Endothelial cell of umbilical vein (primary cell): ENCODE results near the gene SMIM44. TPM values are rescaled to one million over a fixed set of nuclear protein-coding genes. Genes with fewer than 3 reads are reported as not detected.

Experiments
- BruUV-seq: library from RNA; stranded (reverse); fragments of 400-500 nt; replicated peaks from 2 replicates; lab custom pipeline; 2021; lab: Mats Ljungman, UMichigan
- CTCF ChIA-PET: fragments of 300-600, 350-600 bp; sonication (Branson Sonifier 250); formaldehyde crosslinking; loops from one replicate; lab custom pipeline; 2021; ENCODE audit warnings: antibody characterized with exemption, inconsistent platforms; lab: Charles Lee
- POLR2A ChIA-PET: fragments of 300-600, 350-600 bp; sonication (Branson Sonifier 250); formaldehyde crosslinking; loops from one replicate; lab custom pipeline; 2021; ENCODE audit warnings: antibody characterized with exemption, inconsistent platforms; lab: Charles Lee
- DNase-seq: peaks from one replicate; pipeline ENCODE4 v3.0.0-alpha.2; 2011; ENCODE audit warnings: low read depth, low spot score
- FAIRE-seq: peaks from 2 replicates; lab custom pipeline; 2011; peaks lifted over from hg19 to GRCh38; lab: Jason Lieb, UNC
- H2AFZ ChIP-seq: 2 replicates; pipeline ENCODE4 v1.6.0; 2012; ENCODE audit warnings: low read depth, low read length, control low read depth, inconsistent platforms
- H3K27ac ChIP-seq: 2 replicates; pipeline ENCODE4 v1.5.1; 2011; ENCODE audit warnings: low read depth, mild to moderate bottlenecking, control low read depth, low read length, moderate library complexity; ENCODE audit not compliant: insufficient read depth
- H3K27me3 ChIP-seq, 2 experiments: 2 replicates each; pipeline versions ENCODE4 v1.6.0 to v1.6.1; 2011; ENCODE audit warnings: low read length in 2 of 2, mixed read lengths in 1 of 2; ENCODE audit not compliant: control insufficient read depth in 2 of 2, insufficient read depth in 2 of 2
- H3K36me3 ChIP-seq, 2 experiments: 2 replicates in 1 of 2; 3 replicates in 1 of 2; pipeline ENCODE4 v1.5.1; 2011; ENCODE audit warnings: low read length in 2 of 2, mild to moderate bottlenecking in 1 of 2, moderate library complexity in 1 of 2; ENCODE audit not compliant: control insufficient read depth in 2 of 2, insufficient read depth in 2 of 2; ENCODE audit errors: extremely low read depth in 1 of 2
- H3K4me1 ChIP-seq: 3 replicates; pipeline ENCODE4 v1.5.1; 2011; ENCODE audit warnings: mild to moderate bottlenecking, low read length; ENCODE audit not compliant: control insufficient read depth, insufficient read depth; ENCODE audit errors: extremely low read depth
- H3K4me2 ChIP-seq: 2 replicates; pipeline ENCODE4 v1.6.1; 2011; ENCODE audit warnings: low read length, control low read depth, mixed read lengths; ENCODE audit not compliant: insufficient read depth
- H3K4me3 ChIP-seq, 3 experiments: fragments of 200-600 bp in 1 of 3; sonication (generic), shearing (Covaris generic) in 1 of 3; replicated peaks in 1 of 3; 2 replicates each; pipeline ENCODE4 v1.5.1; 2011 to 2016; ENCODE audit warnings: control low read depth in 3 of 3, low read length in 3 of 3, mild to moderate bottlenecking in 2 of 3, inconsistent platforms in 1 of 3, low read depth in 1 of 3, moderate library complexity in 1 of 3; ENCODE audit not compliant: insufficient read depth in 1 of 3
- H3K79me2 ChIP-seq: 2 replicates; pipeline ENCODE4 v1.6.0; 2012; ENCODE audit warnings: low read length, inconsistent platforms; ENCODE audit not compliant: control insufficient read depth, insufficient read depth
- H3K9ac ChIP-seq: replicated peaks from 2 replicates; pipeline ENCODE3; 2011; ENCODE audit warnings: low read length, control low read depth; ENCODE audit not compliant: insufficient read depth; ENCODE audit errors: extremely low read depth
- H3K9me1 ChIP-seq: replicated peaks from 3 replicates; pipeline ENCODE4 v1.6.0; 2011; ENCODE audit warnings: mild to moderate bottlenecking, low read length; ENCODE audit not compliant: control insufficient read depth, insufficient read depth; ENCODE audit errors: extremely low read depth
- H3K9me3 ChIP-seq: replicated peaks from 2 replicates; pipeline ENCODE4 v1.5.1; 2012; ENCODE audit warnings: low read length, inconsistent platforms; ENCODE audit not compliant: control insufficient read depth, insufficient read depth
- H4K20me1 ChIP-seq: replicated peaks from 2 replicates; pipeline ENCODE3; 2011; ENCODE audit warnings: mild to moderate bottlenecking, low read length; ENCODE audit not compliant: control insufficient read depth, insufficient read depth; ENCODE audit errors: extremely low read depth
- EZH2 ChIP-seq: IDR thresholded peaks from 2 replicates; pipeline ENCODE4 v1.6.1; 2012; ENCODE audit warnings: borderline replicate concordance, low read depth, mild to moderate bottlenecking, moderate library complexity, low read length, inconsistent platforms; ENCODE audit not compliant: severe bottlenecking
- FOS ChIP-seq: IDR thresholded peaks from 2 replicates; pipeline ENCODE4 v1.6.1; 2011; ENCODE audit warnings: mild to moderate bottlenecking, low read length, moderate library complexity, borderline replicate concordance; ENCODE audit not compliant: insufficient read depth
- GATA2 ChIP-seq: IDR thresholded peaks from 2 replicates; pipeline ENCODE4 v1.7.0; 2011; ENCODE audit warnings: low read depth, mild to moderate bottlenecking, moderate library complexity, mixed read lengths, low read length; ENCODE audit not compliant: insufficient read length, insufficient read depth
- JUN ChIP-seq: IDR thresholded peaks from 2 replicates; pipeline ENCODE4 v1.6.1; 2011; ENCODE audit warnings: borderline replicate concordance, low read depth; ENCODE audit not compliant: insufficient read length, insufficient read depth
- MYC ChIP-seq: IDR thresholded peaks from one replicate; pipeline ENCODE4 v1.6.1; 2011; ENCODE audit warnings: mild to moderate bottlenecking, low read depth, low read length
- POLR2A ChIP-seq: IDR thresholded peaks from 2 replicates; pipeline ENCODE4 v1.6.1; 2012; ENCODE audit warnings: low read depth, mild to moderate bottlenecking, control low read depth, low read length
- POLR2AphosphoS5 ChIP-seq: IDR thresholded peaks from 2 replicates; pipeline ENCODE4 v1.6.1; 2012; ENCODE audit warnings: low read depth, mild to moderate bottlenecking, control low read depth, low read length, moderate library complexity; ENCODE audit not compliant: insufficient read depth
- dilution Hi-C: fragments of 300-500 bp; cut with MboI; formaldehyde crosslinking; loops from one replicate; pipeline ENCODE4 v1.15.0; 2019; ENCODE audit warnings: low sequenced_read_pairs; ENCODE audit not compliant: extremely low pct_ligation_motif_present
- intact Hi-C: fragments of 100-400 bp; cut with micrococcal nuclease; formaldehyde crosslinking; loops from one replicate; pipeline ENCODE4 v1.10.0; 2022
- polyA plus RNA-seq, 4 experiments: library from polyadenylated mRNA; depleted of rRNA in 3 of 4; stranded (reverse) in 3 of 4; unstranded in 1 of 4; fragments of >200 nt; gene quantifications; 2 replicates each; pipeline versions ENCODE4 v1.2.1 to v1.2.3, GENCODE V29; 2011 to 2012; ENCODE audit warnings: missing spikeins in 1 of 4
- total RNA-seq: library from RNA; stranded (reverse); gene quantifications from 2 replicates; pipeline ENCODE4 v1.2.3, GENCODE V29; 2021
- TF ChIP-seq, protein P1 (sequence below): IDR thresholded peaks from 2 replicates; pipeline ENCODE4 v1.6.1; 2011; ENCODE audit not compliant: insufficient read depth, insufficient read length
- TF ChIP-seq, protein P2 (sequence below), 2 donors: IDR thresholded peaks; 1 replicate in 1 of 2; 2 replicates in 1 of 2; pipeline ENCODE4 v1.5.1; 2011; ENCODE audit warnings: low read length in 2 of 2, mild to moderate bottlenecking in 2 of 2, moderate library complexity in 2 of 2, control low read depth in 1 of 2, inconsistent platforms in 1 of 2, low read depth in 1 of 2; ENCODE audit not compliant: insufficient read depth in 1 of 2; ENCODE audit errors: extremely low read depth in 1 of 2

The SMIM44 gene
- total and polyA plus RNA-seq, 2 donors (not counting 3 experiments of a cell fraction or from before 2014, with no cell fraction given) = not detected

DNA sequence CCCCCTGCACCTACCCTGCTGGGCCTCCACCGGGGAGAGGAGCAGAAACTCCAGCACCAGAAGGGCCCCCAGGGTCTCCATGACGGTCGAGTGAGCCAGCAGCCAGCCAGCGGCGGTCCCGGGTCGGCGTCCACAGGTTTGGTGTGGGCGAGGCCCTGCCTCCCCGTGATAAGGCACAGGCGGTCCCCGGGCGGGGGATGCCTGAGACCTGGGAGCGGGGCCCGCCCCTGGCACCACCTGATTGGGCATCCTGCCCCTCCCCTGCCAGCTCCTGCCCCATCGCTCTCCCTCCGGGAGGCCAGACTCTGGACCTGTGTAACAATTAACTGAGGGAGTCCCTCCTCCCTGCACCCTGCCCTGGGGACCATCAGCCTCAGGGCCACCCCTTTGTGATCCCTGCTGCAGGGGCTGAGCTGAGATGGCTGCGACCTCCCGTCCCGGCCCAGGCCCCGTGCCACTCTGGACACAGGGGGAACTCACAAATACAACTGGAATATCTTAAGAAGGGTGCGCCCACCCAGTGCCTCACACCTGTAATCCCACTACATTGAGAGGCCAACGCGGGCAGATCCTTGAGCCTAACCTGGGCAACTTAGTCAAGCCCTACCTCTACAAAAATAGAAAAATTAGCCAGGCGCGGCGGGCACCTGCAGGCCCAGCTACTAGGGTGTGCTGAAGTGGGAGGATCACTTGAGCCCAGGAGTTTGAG lies 2.7 kb downstream of the SMIM44 start, which contains the start of gene SMIM24:
TSS of gene SMIM24 (minus strand) at position 143 of the 709 bp plus-strand sequence. CDS start at position 81, 62 bp downstream.
- H3K4me3 ChIP-seq = no peak within 1 kb of the TSS
- no peak within 1 kb of the TSS for H3K9ac ChIP-seq
- H3K4me1 ChIP-seq = no peaks in the 10 kb centered on the region
- DNase-seq (no peak), FAIRE-seq (no peak)
- dilution Hi-C loops (no loop called here), intact Hi-C loops (no loop called here)
- no peak within 1 kb of the TSS for H3K27ac ChIP-seq
- peaks cover 3 to 11% of the 10 kb centered on the region in 2 experiments for H3K27me3 ChIP-seq
- no peaks in the 10 kb centered on the region for H3K79me2 ChIP-seq
- H3K4me2 ChIP-seq = no peak within 1 kb of the TSS
- H3K9me1 ChIP-seq = no peaks in the 10 kb centered on the region
- no peak within 1 kb of the TSS for H2AFZ ChIP-seq
- no peaks in the 10 kb centered on the region for H4K20me1 ChIP-seq
- no peaks in the 10 kb centered on the region for H3K9me3 ChIP-seq
- ChIA-PET POLR2A (no interaction called here), CTCF (interaction anchor here (1.1 to 2.2 kb wide), 2 partner anchors 8 to 176 kb away, joined by 5 to 10 read pairs; no protein-coding TSS in a partner anchor)
- TF ChIP-seq GATA2 (no peak), FOS (no peak), EZH2 (no peak), POLR2AphosphoS5 (no peak), MYC (no peak), POLR2A (no peak), JUN (no peak)
- TF ChIP-seq, protein P1, sequence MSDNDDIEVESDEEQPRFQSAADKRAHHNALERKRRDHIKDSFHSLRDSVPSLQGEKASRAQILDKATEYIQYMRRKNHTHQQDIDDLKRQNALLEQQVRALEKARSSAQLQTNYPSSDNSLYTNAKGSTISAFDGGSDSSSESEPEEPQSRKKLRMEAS = no peak
- TF ChIP-seq, protein P2, sequence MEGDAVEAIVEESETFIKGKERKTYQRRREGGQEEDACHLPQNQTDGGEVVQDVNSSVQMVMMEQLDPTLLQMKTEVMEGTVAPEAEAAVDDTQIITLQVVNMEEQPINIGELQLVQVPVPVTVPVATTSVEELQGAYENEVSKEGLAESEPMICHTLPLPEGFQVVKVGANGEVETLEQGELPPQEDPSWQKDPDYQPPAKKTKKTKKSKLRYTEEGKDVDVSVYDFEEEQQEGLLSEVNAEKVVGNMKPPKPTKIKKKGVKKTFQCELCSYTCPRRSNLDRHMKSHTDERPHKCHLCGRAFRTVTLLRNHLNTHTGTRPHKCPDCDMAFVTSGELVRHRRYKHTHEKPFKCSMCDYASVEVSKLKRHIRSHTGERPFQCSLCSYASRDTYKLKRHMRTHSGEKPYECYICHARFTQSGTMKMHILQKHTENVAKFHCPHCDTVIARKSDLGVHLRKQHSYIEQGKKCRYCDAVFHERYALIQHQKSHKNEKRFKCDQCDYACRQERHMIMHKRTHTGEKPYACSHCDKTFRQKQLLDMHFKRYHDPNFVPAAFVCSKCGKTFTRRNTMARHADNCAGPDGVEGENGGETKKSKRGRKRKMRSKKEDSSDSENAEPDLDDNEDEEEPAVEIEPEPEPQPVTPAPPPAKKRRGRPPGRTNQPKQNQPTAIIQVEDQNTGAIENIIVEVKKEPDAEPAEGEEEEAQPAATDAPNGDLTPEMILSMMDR (IDR thresholded peaks at IDR 0.05; ENCODE audit: extremely low read depth in 1 of 2, insufficient read depth in 1 of 2, low read depth in 1 of 2, low read length in 2 of 2) = no peak
- no TSS peak for BruUV-seq
- no peaks in the 10 kb centered on the region for H3K36me3 ChIP-seq
